Measurements from ENCODE around the gene TAF8. TPM values are rescaled to one million over a fixed set of nuclear protein-coding genes. Genes with fewer than 3 reads are reported as not detected.

TAF8 gene
- total RNA-seq, 1 donor from 2014 or later: 12.6 TPM

DNA sequence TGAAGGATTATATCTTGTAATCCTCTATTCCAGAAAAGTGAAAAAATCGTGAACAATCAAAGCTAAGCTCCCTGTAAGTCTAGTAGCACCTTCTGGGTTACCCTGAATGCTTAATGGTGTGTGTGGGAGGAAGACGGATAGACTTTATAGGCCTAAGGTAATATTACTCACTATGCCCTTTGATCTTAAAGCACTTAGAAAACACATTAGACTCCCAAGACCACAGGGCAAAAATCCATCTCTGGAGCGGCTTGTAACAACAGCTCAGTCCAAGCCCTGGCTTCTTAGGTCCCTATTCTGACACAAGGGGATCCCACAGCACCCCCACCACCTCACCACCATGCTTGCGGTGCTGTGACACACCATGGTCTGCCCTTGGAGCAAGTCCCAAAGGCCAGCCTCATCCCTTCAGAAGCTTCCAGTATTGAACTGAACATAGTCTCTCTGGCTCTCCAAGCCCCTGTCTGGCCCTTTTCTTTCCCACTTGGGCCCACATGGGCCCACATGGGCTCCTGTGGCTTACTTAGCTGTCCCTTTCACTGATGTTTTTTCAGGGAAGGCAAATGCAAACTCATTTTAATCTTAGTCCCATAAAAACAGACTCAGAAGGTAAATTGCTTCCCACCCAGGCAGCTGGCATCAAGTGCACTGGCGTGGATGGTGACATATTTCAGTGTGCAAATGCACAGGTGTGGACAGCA, 63.8 kb downstream of the TAF8 start:
- H3K4me3 ChIP-seq (ENCODE audit: low read depth, low read length): no peak overlapping the region
- FAIRE-seq (no peak), DNase-seq (ENCODE audit: low read depth) (peak; percentile 33)
- TF ChIP-seq, protein P1, sequence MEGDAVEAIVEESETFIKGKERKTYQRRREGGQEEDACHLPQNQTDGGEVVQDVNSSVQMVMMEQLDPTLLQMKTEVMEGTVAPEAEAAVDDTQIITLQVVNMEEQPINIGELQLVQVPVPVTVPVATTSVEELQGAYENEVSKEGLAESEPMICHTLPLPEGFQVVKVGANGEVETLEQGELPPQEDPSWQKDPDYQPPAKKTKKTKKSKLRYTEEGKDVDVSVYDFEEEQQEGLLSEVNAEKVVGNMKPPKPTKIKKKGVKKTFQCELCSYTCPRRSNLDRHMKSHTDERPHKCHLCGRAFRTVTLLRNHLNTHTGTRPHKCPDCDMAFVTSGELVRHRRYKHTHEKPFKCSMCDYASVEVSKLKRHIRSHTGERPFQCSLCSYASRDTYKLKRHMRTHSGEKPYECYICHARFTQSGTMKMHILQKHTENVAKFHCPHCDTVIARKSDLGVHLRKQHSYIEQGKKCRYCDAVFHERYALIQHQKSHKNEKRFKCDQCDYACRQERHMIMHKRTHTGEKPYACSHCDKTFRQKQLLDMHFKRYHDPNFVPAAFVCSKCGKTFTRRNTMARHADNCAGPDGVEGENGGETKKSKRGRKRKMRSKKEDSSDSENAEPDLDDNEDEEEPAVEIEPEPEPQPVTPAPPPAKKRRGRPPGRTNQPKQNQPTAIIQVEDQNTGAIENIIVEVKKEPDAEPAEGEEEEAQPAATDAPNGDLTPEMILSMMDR (IDR thresholded peaks at IDR 0.05; ENCODE audit: insufficient read depth, low read length, severe bottlenecking): no peak
- H3K27me3 ChIP-seq (ENCODE audit: control insufficient read depth, insufficient read depth, low read length): no peaks in the 10 kb centered on the region
- peaks cover 13% of the 10 kb centered on the region for H3K36me3 ChIP-seq (ENCODE audit: control insufficient read depth, insufficient read depth, low read length)

- H3K4me3 ChIP-seq (ENCODE audit: low read depth, low read length): no peak overlapping the region
- no peak for FAIRE-seq
- TF ChIP-seq, protein P1 (IDR thresholded peaks at IDR 0.05; ENCODE audit: insufficient read depth, low read length, severe bottlenecking): no peak
- H3K36me3 ChIP-seq (ENCODE audit: control insufficient read depth, insufficient read depth, low read length): peaks cover 10% of the 10 kb centered on the region
- DNase-seq (ENCODE audit: low read depth): no peak
- no peaks in the 10 kb centered on the region for H3K27me3 ChIP-seq (ENCODE audit: control insufficient read depth, insufficient read depth, low read length)
These were observed 67.5 kb downstream of the TAF8 start for GRCh38 chr6:42117843-42118161.

- H3K36me3 ChIP-seq (ENCODE audit: control insufficient read depth, insufficient read depth, low read length): peaks cover 8% of the 10 kb centered on the region
- DNase-seq (ENCODE audit: low read depth): peak; percentile 47
- no peak overlapping the region for H3K4me3 ChIP-seq (ENCODE audit: low read depth, low read length)
- FAIRE-seq: no peak
- no peaks in the 10 kb centered on the region for H3K27me3 ChIP-seq (ENCODE audit: control insufficient read depth, insufficient read depth, low read length)
- TF ChIP-seq, protein P1 (IDR thresholded peaks at IDR 0.05; ENCODE audit: insufficient read depth, low read length, severe bottlenecking): no peak
These were observed 68.1 kb downstream of the TAF8 start for GRCh38 chr6:42118162-42119001.

- Histone ChIP-seq H3K4me3 (ENCODE audit: low read depth, low read length) (no peak overlapping the region), H3K36me3 (ENCODE audit: control insufficient read depth, insufficient read depth, low read length) (peaks cover 12% of the 10 kb centered on the region), H3K27me3 (ENCODE audit: control insufficient read depth, insufficient read depth, low read length) (no peaks in the 10 kb centered on the region)
- DNase-seq (ENCODE audit: low read depth): no peak
- TF ChIP-seq, protein P1 (IDR thresholded peaks at IDR 0.05; ENCODE audit: insufficient read depth, low read length, severe bottlenecking): no peak
- no peak for FAIRE-seq
These were observed 70.9 kb downstream of the TAF8 start for GRCh38 chr6:42120895-42121865.

DNA sequence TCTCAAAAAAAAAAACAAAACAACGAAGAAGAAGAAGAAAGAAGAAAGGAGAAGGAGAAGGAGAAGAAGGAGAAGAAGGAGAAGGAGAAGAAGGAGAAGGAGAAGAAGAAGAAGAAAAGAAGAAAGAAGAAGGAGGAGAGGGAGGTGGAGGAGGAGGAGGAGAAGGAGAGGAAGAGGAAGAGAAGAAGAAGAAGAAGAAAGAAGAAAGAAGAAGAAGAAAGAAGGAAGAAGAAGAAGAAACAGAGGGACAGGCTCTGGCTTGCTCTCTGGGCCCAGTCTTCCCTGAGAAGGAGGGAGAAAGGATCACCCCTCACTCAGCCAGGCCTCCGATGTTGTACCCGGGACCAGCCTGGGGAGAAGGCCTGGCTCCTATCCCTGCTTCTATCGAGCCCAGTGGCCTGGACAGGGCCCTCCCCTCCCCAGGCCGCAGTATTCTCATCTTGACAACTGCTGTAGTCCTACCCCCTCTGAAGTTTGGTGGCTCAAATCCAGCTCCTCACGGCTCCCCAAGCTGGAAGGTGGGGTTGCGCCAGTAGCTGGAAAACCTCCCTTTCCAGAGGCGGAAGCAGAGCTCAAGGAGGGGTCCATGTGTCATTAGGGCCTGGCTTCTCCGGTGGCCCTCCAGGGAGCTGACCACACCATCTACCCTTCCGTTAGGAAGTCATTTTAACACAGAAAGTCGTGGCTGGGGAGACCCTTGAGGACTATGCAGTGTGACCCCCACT, 73.2 kb downstream of the TAF8 start:
- Histone ChIP-seq H3K4me3 (ENCODE audit: low read depth, low read length) (no peak overlapping the region), H3K36me3 (ENCODE audit: control insufficient read depth, insufficient read depth, low read length) (peaks cover 21% of the 10 kb centered on the region), H3K27me3 (ENCODE audit: control insufficient read depth, insufficient read depth, low read length) (no peaks in the 10 kb centered on the region)
- FAIRE-seq (no peak), DNase-seq (ENCODE audit: low read depth) (no peak)
- TF ChIP-seq, protein P1 (IDR thresholded peaks at IDR 0.05; ENCODE audit: insufficient read depth, low read length, severe bottlenecking): no peak

All from bronchial epithelial cell (primary cell).